ENCODE results near the gene PACSIN1.

DNA sequence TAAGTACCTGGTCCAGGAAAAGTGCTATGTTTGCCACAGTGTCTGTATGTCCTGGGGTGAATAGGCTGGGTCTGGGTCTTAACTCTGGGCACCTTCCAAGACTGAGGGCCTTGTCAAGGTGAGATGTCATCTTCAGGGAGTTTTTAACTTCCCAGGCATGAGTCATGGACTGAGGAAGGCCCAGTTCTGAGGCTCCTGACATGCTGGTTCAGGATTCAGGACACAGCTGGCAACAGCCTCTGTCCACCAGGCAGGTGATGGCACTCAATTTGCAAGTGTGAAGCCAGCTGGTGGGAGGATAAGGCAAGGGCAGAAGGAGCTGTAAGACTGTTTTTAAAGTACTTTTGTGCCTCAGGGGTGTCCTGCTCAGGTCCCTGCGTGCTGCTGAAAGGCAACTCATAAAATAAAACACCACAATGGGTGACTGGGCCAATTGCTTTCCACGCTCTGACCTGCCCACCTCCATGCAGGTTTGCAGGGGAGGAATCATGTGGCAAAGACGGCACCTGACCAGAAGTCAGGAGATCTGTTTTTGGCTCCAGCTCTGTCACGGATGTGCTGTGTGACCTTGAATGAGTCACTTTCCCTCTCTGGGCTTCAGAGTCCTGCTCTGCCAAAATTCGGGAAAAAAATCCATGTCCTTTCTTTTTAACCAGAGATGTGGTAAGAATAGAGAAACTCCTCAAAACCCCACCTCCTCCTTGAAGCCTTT is 4.9 kb upstream of the PACSIN1 start:
- TF ChIP-seq CREB5 (CRISPR knock-in tag; IDR thresholded peaks at IDR 0.05; ENCODE audit: low read depth): no peak
- TF ChIP-seq TCF4 (CRISPR knock-in tag; IDR thresholded peaks at IDR 0.05; ENCODE audit: borderline replicate concordance): no peak
- no peak for TF ChIP-seq SNAI2 (CRISPR knock-in tag; IDR thresholded peaks at IDR 0.05)
- TF ChIP-seq ZFP3 (CRISPR knock-in tag; IDR thresholded peaks at IDR 0.05): no peak
- no peak for TF ChIP-seq ARNTL (CRISPR knock-in tag; IDR thresholded peaks at IDR 0.05; ENCODE audit: borderline replicate concordance, low read depth)
- TF ChIP-seq PATZ1 (CRISPR knock-in tag; IDR thresholded peaks at IDR 0.05; ENCODE audit: borderline replicate concordance): no peak
- TF ChIP-seq ZNF565 (CRISPR knock-in tag; conservative IDR thresholded peaks at IDR 0.05; ENCODE audit: low read depth): no peak
- TF ChIP-seq, protein P1, sequence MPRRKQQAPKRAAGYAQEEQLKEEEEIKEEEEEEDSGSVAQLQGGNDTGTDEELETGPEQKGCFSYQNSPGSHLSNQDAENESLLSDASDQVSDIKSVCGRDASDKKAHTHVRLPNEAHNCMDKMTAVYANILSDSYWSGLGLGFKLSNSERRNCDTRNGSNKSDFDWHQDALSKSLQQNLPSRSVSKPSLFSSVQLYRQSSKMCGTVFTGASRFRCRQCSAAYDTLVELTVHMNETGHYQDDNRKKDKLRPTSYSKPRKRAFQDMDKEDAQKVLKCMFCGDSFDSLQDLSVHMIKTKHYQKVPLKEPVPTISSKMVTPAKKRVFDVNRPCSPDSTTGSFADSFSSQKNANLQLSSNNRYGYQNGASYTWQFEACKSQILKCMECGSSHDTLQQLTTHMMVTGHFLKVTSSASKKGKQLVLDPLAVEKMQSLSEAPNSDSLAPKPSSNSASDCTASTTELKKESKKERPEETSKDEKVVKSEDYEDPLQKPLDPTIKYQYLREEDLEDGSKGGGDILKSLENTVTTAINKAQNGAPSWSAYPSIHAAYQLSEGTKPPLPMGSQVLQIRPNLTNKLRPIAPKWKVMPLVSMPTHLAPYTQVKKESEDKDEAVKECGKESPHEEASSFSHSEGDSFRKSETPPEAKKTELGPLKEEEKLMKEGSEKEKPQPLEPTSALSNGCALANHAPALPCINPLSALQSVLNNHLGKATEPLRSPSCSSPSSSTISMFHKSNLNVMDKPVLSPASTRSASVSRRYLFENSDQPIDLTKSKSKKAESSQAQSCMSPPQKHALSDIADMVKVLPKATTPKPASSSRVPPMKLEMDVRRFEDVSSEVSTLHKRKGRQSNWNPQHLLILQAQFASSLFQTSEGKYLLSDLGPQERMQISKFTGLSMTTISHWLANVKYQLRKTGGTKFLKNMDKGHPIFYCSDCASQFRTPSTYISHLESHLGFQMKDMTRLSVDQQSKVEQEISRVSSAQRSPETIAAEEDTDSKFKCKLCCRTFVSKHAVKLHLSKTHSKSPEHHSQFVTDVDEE (CRISPR knock-in tag; IDR thresholded peaks at IDR 0.05): no peak
- TF ChIP-seq ZFP30 (CRISPR knock-in tag; IDR thresholded peaks at IDR 0.05): no peak
- TF ChIP-seq GLIS3 (CRISPR knock-in tag; IDR thresholded peaks at IDR 0.05): no peak
- TF ChIP-seq ZNF70 (CRISPR knock-in tag; IDR thresholded peaks at IDR 0.05): no peak

Data from SK-N-SH treated with all-trans-retinoic acid at 6 μM for 48 hours (cell line).